Jurkat, Clone E6-1 (cell line): ENCODE measurements around the gene CDCA7L.
A peak's percentile ranks its signal among the peaks of the same experiment; 100 is the strongest.
"Not testable (repeated sequence)": the region's sequence is repeated elsewhere in the genome, so short reads cannot be mapped to it uniquely, and the experiment has no call there.

Experiments
- DNase-seq: peaks from one replicate; pipeline ENCODE4 v3.0.0-alpha.2; 2011; ENCODE audit warnings: low read depth, low spot score
- H3K4me3 ChIP-seq: 2 replicates; pipeline ENCODE4 v1.5.1; 2011; ENCODE audit warnings: mild to moderate bottlenecking, low read length, control low read depth, moderate library complexity

The CDCA7L gene

GRCh38 chr7:21867226-21867625, 78.5 kb downstream of the CDCA7L start:
- no peak for DNase-seq
- no peak overlapping the region for H3K4me3 ChIP-seq

GRCh38 chr7:21866731-21867130, 79.0 kb downstream of the CDCA7L start:
- no peak overlapping the region for H3K4me3 ChIP-seq
- no peak for DNase-seq

GRCh38 chr7:21865631-21866204, 80.0 kb downstream of the CDCA7L start:
- not testable (repeated sequence) for H3K4me3 ChIP-seq, DNase-seq

- H3K4me3 ChIP-seq: no peak overlapping the region
- DNase-seq: peak; percentile 28
Observed at GRCh38 chr7:21851559-21851967, 94.1 kb downstream of the CDCA7L start.
